ENCODE results near the gene NR2F1.

NR2F1 gene

DNA sequence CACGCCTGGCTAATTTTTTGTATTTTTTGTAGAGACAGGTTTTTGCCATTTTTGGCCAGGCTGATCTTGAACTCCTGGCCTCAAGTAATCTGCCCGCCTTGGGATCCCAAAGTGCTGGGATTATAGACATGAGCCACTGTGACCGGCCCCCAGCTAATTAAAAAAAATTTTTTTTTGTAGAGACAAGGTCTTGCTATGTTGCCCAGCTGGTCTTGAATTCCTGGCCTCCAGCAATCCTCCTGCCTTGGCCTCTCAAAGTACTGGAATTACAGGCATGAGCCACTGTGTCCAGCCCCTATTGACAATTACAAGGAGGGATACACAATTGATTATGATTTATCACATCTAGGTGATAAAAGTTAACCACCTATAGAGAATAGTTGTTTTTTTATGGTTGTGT lies 59.5 kb downstream of the NR2F1 start:
- DNase-seq (ENCODE audit: low read depth), result no peak

Data from stimulated activated CD8-positive, alpha-beta memory T cell treated with anti-CD3 and anti-CD28 coated beads, Interleukin-15, amount 100 ng/mL, for 24 hours (primary cell).